ENCODE data around the gene ACOT8.
A peak's percentile ranks its signal among the peaks of the same experiment; 100 is the strongest.
"Not testable (repeated sequence)": the region's sequence is repeated elsewhere in the genome, so short reads cannot be mapped to it uniquely, and the experiment has no call there.

Gene ACOT8

GRCh38 chr20:45886590-45887345 lies 29.6 kb upstream of the ACOT8 start:
- DNase-seq, result no peak

GRCh38 chr20:45883100-45883469 lies 25.9 kb upstream of the ACOT8 start:
- no peak for DNase-seq

GRCh38 chr20:45882469-45883099 lies 25.4 kb upstream of the ACOT8 start:
- DNase-seq, result no peak

GRCh38 chr20:45880988-45881788 lies 24.0 kb upstream of the ACOT8 start, which contains the start of gene ZSWIM1:
Gene ZSWIM1 (plus strand): TSS chr20:45881227. CDS start chr20:45882593, 1,366 bp downstream.
- DNase-seq, result peak; percentile 85

- no peak for DNase-seq
Observed at GRCh38 chr20:45878076-45878761, 21.0 kb upstream of the ACOT8 start.

GRCh38 chr20:45874576-45874975 lies 17.4 kb upstream of the ACOT8 start:
- no peak for DNase-seq

GRCh38 chr20:45874104-45874481 lies 16.9 kb upstream of the ACOT8 start:
- DNase-seq, result not testable (repeated sequence)

GRCh38 chr20:45873409-45874103 lies 16.4 kb upstream of the ACOT8 start:
- no peak for DNase-seq

GRCh38 chr20:45872626-45873025 lies 15.4 kb upstream of the ACOT8 start:
- DNase-seq, result no peak

GRCh38 chr20:45867819-45868176 lies 10.6 kb upstream of the ACOT8 start:
- no peak for DNase-seq

GRCh38 chr20:45867136-45867818 lies 10.1 kb upstream of the ACOT8 start:
- no peak for DNase-seq

- no peak for DNase-seq
Observed at GRCh38 chr20:45866454-45866853, 9.3 kb upstream of the ACOT8 start.

GRCh38 chr20:45863543-45864470 lies 6.6 kb upstream of the ACOT8 start:
- DNase-seq, result peak; percentile 3

- DNase-seq, result no peak
Observed at GRCh38 chr20:45861221-45862075, 4.3 kb upstream of the ACOT8 start.

- peak; percentile 1 for DNase-seq
Observed at GRCh38 chr20:45860560-45861220, 3.5 kb upstream of the ACOT8 start.

- DNase-seq, result no peak
Observed at GRCh38 chr20:45859916-45860315, 2.7 kb upstream of the ACOT8 start.

- no peak for DNase-seq
Observed at GRCh38 chr20:45857882-45858216, 657 bp upstream of the ACOT8 start.

- DNase-seq, result no peak
Observed at GRCh38 chr20:45853484-45853883, 3.7 kb downstream of the ACOT8 start.

- DNase-seq, result no peak
Observed at GRCh38 chr20:45852326-45852725, 4.9 kb downstream of the ACOT8 start.

All from NCI-H748 treated with DMSO at 0.1 percent for 48 hours (cell line).